Measurements from ENCODE around the gene CPEB2. TPM values are rescaled to one million over a fixed set of nuclear protein-coding genes. Genes with fewer than 3 reads are reported as not detected.

CPEB2 gene
- total and polyA plus RNA-seq, 2 of the 8 experiments (the other 6 are each of a cell fraction or from before 2014, with no cell fraction given): 0.39 to 1.9 TPM

DNA sequence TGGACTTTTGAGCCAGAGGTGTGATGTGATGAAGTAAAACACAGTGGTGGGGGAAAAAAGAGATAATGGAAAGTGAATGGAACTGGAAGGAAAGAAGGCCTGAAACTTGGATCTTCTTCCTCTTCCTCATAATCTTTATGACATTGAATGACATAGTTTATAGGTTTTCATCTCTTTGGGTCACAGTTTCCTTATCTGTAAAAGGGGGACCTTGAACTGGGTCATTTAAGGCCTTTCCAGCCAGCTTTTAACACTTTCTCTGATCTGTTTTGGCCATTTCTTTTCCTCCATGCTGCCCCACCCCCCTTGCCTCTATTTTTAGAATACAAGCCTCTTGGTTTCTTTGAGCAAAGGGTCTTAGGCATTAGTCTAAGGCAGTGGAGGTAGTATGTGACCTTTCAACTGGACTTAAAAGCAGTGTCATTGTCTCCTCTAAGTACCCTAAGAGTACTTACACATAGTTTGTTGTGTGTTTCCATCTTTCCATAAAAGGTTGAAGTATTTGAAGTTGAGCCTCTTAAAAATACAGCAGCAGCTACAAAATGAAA, 7.8 kb downstream of the CPEB2 start (continued):
- no peak for TF ChIP-seq CTBP2 (IDR thresholded peaks at IDR 0.05; ENCODE audit: borderline replicate concordance, insufficient read depth, insufficient read length, low read length)

Data from H1 (cell line).